Measurements from ENCODE around the gene MLLT1. TPM values are rescaled to one million over a fixed set of nuclear protein-coding genes. Genes with fewer than 3 reads are reported as not detected.

Gene MLLT1
- total RNA-seq, 1 experiment from 2014 or later = 54.9 TPM

GRCh38 chr19:6236310-6237291 lies 43.2 kb downstream of the MLLT1 start:
- Mint-ChIP-seq H3K4me1 (peaks cover 15 to 34% of the 10 kb centered on the region in 2 experiments), H3K27me3 (ENCODE audit: low read depth) (no peaks in the 10 kb centered on the region; the same call in 1 of the 2 replicates), H3K9me3 (no peaks in the 10 kb centered on the region), H3K36me3 (ENCODE audit: insufficient read depth in 1 of 3, low read depth in 3 of 3) (peaks cover 0 to 10% (median 8%) of the 10 kb centered on the region in 3 experiments; a peak in 6 of 7 replicates), H3K4me3 (no peak overlapping the region; a peak in 1 of 5 replicates), H3K27ac (peak overlapping the region in 2 of 3 experiments; percentile 20 to 27; a peak in 1 of 7 replicates)
- no CpG with 5 or more reads among the region's 39 CpGs for whole genome bisulfite sequencing (ENCODE audit: extremely low coverage, insufficient read length, low lambda C conversion rate)
- Histone ChIP-seq H3K27ac (ENCODE audit: insufficient read length, low read depth, low read length) (no peak overlapping the region), H3K4me2 (ENCODE audit: insufficient read depth, insufficient read length, low read length) (no peak overlapping the region), H3K27me3 (ENCODE audit: insufficient read depth, low read length) (no peaks in the 10 kb centered on the region), H2BK12ac (ENCODE audit: insufficient read length, low read depth, low read length) (no peak overlapping the region), H3K4ac (ENCODE audit: low read depth, low read length) (no peak overlapping the region), H4K5ac (ENCODE audit: insufficient read length, low read depth, low read length) (no peak overlapping the region), H3K4me1 (ENCODE audit: insufficient read depth, low read length) (no peaks in the 10 kb centered on the region), H2AFZ (ENCODE audit: low read length) (no peak overlapping the region), H3K79me1 (ENCODE audit: insufficient read depth, low read depth, low read length, poor library complexity, severe bottlenecking) (peaks cover 2% of the 10 kb centered on the region), H2BK20ac (ENCODE audit: low read depth, low read length, poor library complexity, severe bottlenecking) (no peak overlapping the region), H3T11ph (ENCODE audit: low read length) (no peak overlapping the region), H4K91ac (ENCODE audit: insufficient read length, low read depth, low read length) (no peak overlapping the region), H2BK120ac (ENCODE audit: low read depth, low read length, poor library complexity, severe bottlenecking) (no peak overlapping the region), H4K8ac (replicated peaks; ENCODE audit: insufficient read length, low read depth, low read length) (no peak overlapping the region), H3K23me2 (ENCODE audit: insufficient read length, low read depth, low read length, poor library complexity, severe bottlenecking) (no peaks in the 10 kb centered on the region), H2BK15ac (ENCODE audit: low read depth, low read length) (no peak overlapping the region), H3K14ac (ENCODE audit: insufficient read depth, low read length) (no peak overlapping the region), H3K56ac (ENCODE audit: insufficient read length, low read depth, low read length) (no peak overlapping the region), H3K9ac (ENCODE audit: extremely low read depth, insufficient read length, low read length) (no peak overlapping the region), H3K18ac (ENCODE audit: insufficient read length, low read depth, low read length) (no peak overlapping the region), H4K20me1 (ENCODE audit: control insufficient read depth, insufficient read depth, insufficient read length) (no peaks in the 10 kb centered on the region), H3K23ac (ENCODE audit: insufficient read length, low read depth, low read length) (no peak overlapping the region), H3K9me3 (ENCODE audit: control insufficient read depth, low read depth, low read length) (no peaks in the 10 kb centered on the region), H2BK5ac (ENCODE audit: insufficient read length, low read length) (no peak overlapping the region), H2AK5ac (ENCODE audit: insufficient read length, low read length) (no peak overlapping the region), H3K79me2 (ENCODE audit: insufficient read depth, low read length) (peaks cover 5% of the 10 kb centered on the region; the same call in 1 of the 2 replicates)
- TF ChIP-seq, protein P1, sequence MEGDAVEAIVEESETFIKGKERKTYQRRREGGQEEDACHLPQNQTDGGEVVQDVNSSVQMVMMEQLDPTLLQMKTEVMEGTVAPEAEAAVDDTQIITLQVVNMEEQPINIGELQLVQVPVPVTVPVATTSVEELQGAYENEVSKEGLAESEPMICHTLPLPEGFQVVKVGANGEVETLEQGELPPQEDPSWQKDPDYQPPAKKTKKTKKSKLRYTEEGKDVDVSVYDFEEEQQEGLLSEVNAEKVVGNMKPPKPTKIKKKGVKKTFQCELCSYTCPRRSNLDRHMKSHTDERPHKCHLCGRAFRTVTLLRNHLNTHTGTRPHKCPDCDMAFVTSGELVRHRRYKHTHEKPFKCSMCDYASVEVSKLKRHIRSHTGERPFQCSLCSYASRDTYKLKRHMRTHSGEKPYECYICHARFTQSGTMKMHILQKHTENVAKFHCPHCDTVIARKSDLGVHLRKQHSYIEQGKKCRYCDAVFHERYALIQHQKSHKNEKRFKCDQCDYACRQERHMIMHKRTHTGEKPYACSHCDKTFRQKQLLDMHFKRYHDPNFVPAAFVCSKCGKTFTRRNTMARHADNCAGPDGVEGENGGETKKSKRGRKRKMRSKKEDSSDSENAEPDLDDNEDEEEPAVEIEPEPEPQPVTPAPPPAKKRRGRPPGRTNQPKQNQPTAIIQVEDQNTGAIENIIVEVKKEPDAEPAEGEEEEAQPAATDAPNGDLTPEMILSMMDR (conservative IDR thresholded peaks at IDR 0.05) = peak; percentile 20; the same call in 2 of the 3 replicates
- no peak for DNase-seq
